Duodenal mucosa (tissue), 2 donors: ENCODE measurements around the gene TOB2.
"Not testable (repeated sequence)": the region's sequence is repeated elsewhere in the genome, so short reads cannot be mapped to it uniquely, and the experiment has no call there.

Experiments used
- H3K27ac ChIP-seq: one replicate; pipeline ENCODE4 v1.7.0; 2013; ENCODE audit warnings: low read depth, low read length
- H3K27me3 ChIP-seq, 2 donors: one replicate each; pipeline ENCODE4 v1.7.0; 2013; ENCODE audit warnings: low read length in 2 of 2, control low read depth in 1 of 2; ENCODE audit not compliant: insufficient read depth in 2 of 2, control insufficient read depth in 1 of 2
- H3K36me3 ChIP-seq, 2 donors: one replicate each; pipeline ENCODE4 v1.7.0; 2013; ENCODE audit warnings: low read length in 2 of 2, control low read depth in 1 of 2; ENCODE audit not compliant: insufficient read depth in 2 of 2, control insufficient read depth in 1 of 2
- H3K4me1 ChIP-seq, 2 donors: one replicate each; pipeline ENCODE4 v1.7.0; 2013; ENCODE audit warnings: low read length in 2 of 2, control low read depth in 1 of 2; ENCODE audit not compliant: insufficient read depth in 2 of 2, control insufficient read depth in 1 of 2
- H3K4me3 ChIP-seq, 2 donors: one replicate each; pipeline ENCODE4 v1.7.0; 2013; ENCODE audit warnings: low read length in 2 of 2, low read depth in 1 of 2
- H3K9ac ChIP-seq, 2 donors: one replicate each; pipeline ENCODE4 v1.7.0; 2013; ENCODE audit warnings: low read length in 2 of 2, low read depth in 1 of 2
- H3K9me3 ChIP-seq, 2 donors: one replicate each; pipeline ENCODE4 v1.7.0; 2013; ENCODE audit warnings: low read length in 2 of 2, control low read depth in 1 of 2; ENCODE audit not compliant: control insufficient read depth in 1 of 2

TOB2 gene

GRCh38 chr22:41444360-41445128 lies 2.1 kb downstream of the TOB2 start:
- peak overlapping the region; percentile 94 for H3K27ac ChIP-seq
- no peaks in the 10 kb centered on the region for H3K9me3 ChIP-seq
- peak overlapping the region; percentile 96 to 97 for H3K4me3 ChIP-seq
- peaks cover 8 to 20% of the 10 kb centered on the region in 2 donors for H3K36me3 ChIP-seq
- no peaks in the 10 kb centered on the region for H3K27me3 ChIP-seq
- peaks cover 22 to 23% of the 10 kb centered on the region in 2 donors for H3K4me1 ChIP-seq
- H3K9ac ChIP-seq, result peak overlapping the region; percentile 91 to 96

- Histone ChIP-seq H3K36me3 (peaks cover 14 to 27% of the 10 kb centered on the region in 2 donors), H3K9me3 (no peaks in the 10 kb centered on the region), H3K27ac (no peak overlapping the region), H3K4me3 (no peak overlapping the region), H3K4me1 (peaks cover 15 to 18% of the 10 kb centered on the region in 2 donors), H3K27me3 (no peaks in the 10 kb centered on the region), H3K9ac (no peak overlapping the region)
Measured at GRCh38 chr22:41442240-41442792, 4.3 kb downstream of the TOB2 start.

- H3K27ac ChIP-seq, H3K9ac ChIP-seq, H3K9me3 ChIP-seq, H3K27me3 ChIP-seq, H3K4me3 ChIP-seq: not testable (repeated sequence)
- Histone ChIP-seq H3K4me1 (peaks cover 16 to 18% of the 10 kb centered on the region in 2 donors), H3K36me3 (peaks cover 30 to 45% of the 10 kb centered on the region in 2 donors)
Measured at GRCh38 chr22:41440511-41440910, 6.1 kb downstream of the TOB2 start.

- Histone ChIP-seq H3K4me3 (no peak overlapping the region), H3K9me3 (no peaks in the 10 kb centered on the region), H3K27ac (no peak overlapping the region), H3K9ac (no peak overlapping the region), H3K36me3 (peaks cover 32 to 56% of the 10 kb centered on the region in 2 donors), H3K27me3 (no peaks in the 10 kb centered on the region), H3K4me1 (peaks cover 2 to 8% of the 10 kb centered on the region in 2 donors)
Measured at GRCh38 chr22:41437198-41437597, 9.4 kb downstream of the TOB2 start.

GRCh38 chr22:41436322-41437113 lies 10.1 kb downstream of the TOB2 start:
- Histone ChIP-seq H3K36me3 (peaks cover 32 to 57% of the 10 kb centered on the region in 2 donors), H3K9me3 (no peaks in the 10 kb centered on the region), H3K27ac (no peak overlapping the region), H3K4me1 (peaks cover 0 to 6% of the 10 kb centered on the region in 2 donors), H3K9ac (no peak overlapping the region), H3K27me3 (no peaks in the 10 kb centered on the region), H3K4me3 (no peak overlapping the region)

- H3K4me3 ChIP-seq, result no peak overlapping the region
- H3K27ac ChIP-seq, result no peak overlapping the region
- no peak overlapping the region for H3K9ac ChIP-seq
- H3K9me3 ChIP-seq, result no peaks in the 10 kb centered on the region
- no peaks in the 10 kb centered on the region for H3K27me3 ChIP-seq
- H3K4me1 ChIP-seq, result peaks cover 0 to 6% of the 10 kb centered on the region in 2 donors
- peaks cover 32 to 55% of the 10 kb centered on the region in 2 donors for H3K36me3 ChIP-seq
Measured at GRCh38 chr22:41435560-41435959, 11.0 kb downstream of the TOB2 start.

- H3K36me3 ChIP-seq, result peaks cover 29 to 53% of the 10 kb centered on the region in 2 donors
- H3K27ac ChIP-seq, H3K27me3 ChIP-seq: not testable (repeated sequence)
Measured at GRCh38 chr22:41434361-41435003, 12.1 kb downstream of the TOB2 start.

GRCh38 chr22:41433480-41433879 lies 13.1 kb downstream of the TOB2 start:
- H3K4me3 ChIP-seq, H3K9ac ChIP-seq, H3K9me3 ChIP-seq, H3K4me1 ChIP-seq, H3K27ac ChIP-seq, H3K27me3 ChIP-seq: not testable (repeated sequence)
- H3K36me3 ChIP-seq, result peaks cover 23 to 48% of the 10 kb centered on the region in 2 donors

More at GRCh38 chr22:41434361-41435003, 12.1 kb downstream of the TOB2 start:
- not testable (repeated sequence) for H3K4me3 ChIP-seq, H3K9ac ChIP-seq, H3K4me1 ChIP-seq, H3K9me3 ChIP-seq

GRCh38 chr22:41431656-41432055 lies 14.9 kb downstream of the TOB2 start:
- Histone ChIP-seq H3K9ac (no peak overlapping the region), H3K4me1 (peaks cover 0 to 6% of the 10 kb centered on the region in 2 donors), H3K36me3 (peaks cover 17 to 45% of the 10 kb centered on the region in 2 donors), H3K4me3 (no peak overlapping the region), H3K27me3 (no peaks in the 10 kb centered on the region), H3K27ac (no peak overlapping the region), H3K9me3 (no peaks in the 10 kb centered on the region)
